A549 (cell line): Measurements from ENCODE around the gene PZP. TPM values are rescaled to one million over a fixed set of nuclear protein-coding genes. Genes with fewer than 3 reads are reported as not detected.

Experiments used
- ATAC-seq, 2 experiments: fragments of 200-7000 bp in 1 of 2; fragments of >200 bp in 1 of 2; cut with Nextera tagmentation in 1 of 2; cut with Tn5 transposase in 1 of 2; 3 replicates each; pipeline versions ENCODE4 v1.8.0 to v1.9.1; 2018 to 2020; ENCODE audit warnings: mild to moderate bottlenecking in 1 of 2, moderate library complexity in 1 of 2
- CTCF ChIA-PET: fragments of 300-600 bp; sonication (Branson Sonifier 250); formaldehyde crosslinking; extraction: SDS; loops from one replicate; lab custom pipeline; 2021; ENCODE audit warnings: antibody characterized with exemption, inconsistent platforms; lab: Yijun Ruan, JAX
- POLR2A ChIA-PET: fragments of 350-600 bp; formaldehyde crosslinking; extraction: SDS; loops from one replicate; lab custom pipeline; 2021; ENCODE audit warnings: antibody characterized with exemption, inconsistent platforms; lab: Yijun Ruan, JAX
- DNase-seq, 2 experiments: peaks; one replicate each; pipeline versions ENCODE4 v3.0.0 to v3.0.0-alpha.2; 2011 to 2016; ENCODE audit warnings: low read depth in 1 of 2, low spot score in 1 of 2
- FAIRE-seq: peaks from 2 replicates; lab custom pipeline; 2011; peaks lifted over from hg19 to GRCh38; lab: Jason Lieb, UNC
- H3K27ac ChIP-seq, 2 experiments: fragments of >200 bp; sonication (Bioruptor Twin); formaldehyde crosslinking; 3 replicates each; pipeline ENCODE4 v1.5.1; 2016 to 2017
- H3K4me1 ChIP-seq: fragments of >200 bp; sonication (Bioruptor Twin); formaldehyde crosslinking; 3 replicates; pipeline ENCODE4 v1.6.1; 2016
- H3K4me2 ChIP-seq: fragments of >200 bp; sonication (Bioruptor Twin); formaldehyde crosslinking; 3 replicates; pipeline ENCODE4 v1.6.1; 2016
- H3K4me3 ChIP-seq: fragments of >200 bp; sonication (Bioruptor Twin); formaldehyde crosslinking; 3 replicates; pipeline ENCODE4 v1.5.1; 2016
- H3K9me3 ChIP-seq: fragments of >200 bp; sonication (Bioruptor Twin); formaldehyde crosslinking; 3 replicates; pipeline ENCODE4 v1.6.1; 2016
- CBX2 ChIP-seq: fragments of 200-600 bp; sonication (generic); IDR thresholded peaks from 2 replicates; pipeline ENCODE4 v1.6.1; 2016; ENCODE audit warnings: low read depth, mild to moderate bottlenecking, borderline replicate concordance
- CBX8 ChIP-seq: fragments of 200-600 bp; sonication (generic); IDR thresholded peaks from 2 replicates; pipeline ENCODE4 v1.6.1; 2016
- ESRRA ChIP-seq: fragments of 150-350 bp; IDR thresholded peaks from 2 replicates; pipeline ENCODE4 v1.6.1; 2014; ENCODE audit warnings: mild to moderate bottlenecking, low read length, borderline replicate concordance
- GATA3 ChIP-seq: IDR thresholded peaks from 2 replicates; pipeline ENCODE4 v1.6.1; 2012; ENCODE audit warnings: borderline replicate concordance
- KDM1A ChIP-seq: fragments of 200-600 bp; sonication (generic); IDR thresholded peaks from 2 replicates; pipeline ENCODE4 v1.6.1; 2016; ENCODE audit warnings: low read depth, mild to moderate bottlenecking
- MAZ ChIP-seq: fragments of 150-350 bp; IDR thresholded peaks from 2 replicates; pipeline ENCODE4 v1.6.1; 2014; ENCODE audit warnings: antibody characterized with exemption, low read depth, low read length, borderline replicate concordance
- NFE2L2 ChIP-seq: fragments of 150-350 bp; conservative IDR thresholded peaks from 2 replicates; pipeline ENCODE4 v1.6.1; 2014; ENCODE audit warnings: low read length
- RCOR1 ChIP-seq: fragments of 150-350 bp; IDR thresholded peaks from 2 replicates; pipeline ENCODE4 v1.6.1; 2014; ENCODE audit warnings: antibody characterized with exemption, low read length, low read depth
- RFX5 ChIP-seq: fragments of 450-650 bp; IDR thresholded peaks from 2 replicates; pipeline ENCODE4 v1.7.1; 2014; ENCODE audit warnings: antibody characterized with exemption, mild to moderate bottlenecking, moderate library complexity
- RNF2 ChIP-seq: fragments of 200-600 bp; sonication (generic); IDR thresholded peaks from 2 replicates; pipeline ENCODE4 v1.6.1; 2016; ENCODE audit warnings: low read depth, mild to moderate bottlenecking, antibody characterized with exemption, moderate library complexity, borderline replicate concordance
- USF2 ChIP-seq: fragments of 450-650 bp; IDR thresholded peaks from 2 replicates; pipeline ENCODE4 v1.6.1; 2014; ENCODE audit warnings: antibody characterized with exemption
- WGBS: methylation state at CpG from one replicate; pipeline ENCODE4 v1.1.6; 2017; ENCODE audit errors: missing lambda C conversion rate; 5-methylcytosine and 5-hydroxymethylcytosine counted together
- polyA plus RNA-seq, 4 experiments: library from polyadenylated mRNA; depleted of rRNA in 3 of 4; stranded (reverse); fragments of >200 nt; fragmentation: RNase III in 1 of 4; extraction: RNeasy Plus Mini Kit Qiagen cat#74134 plus additional on column Dnase treatment in 1 of 4; gene quantifications; 2 replicates in 3 of 4; 3 replicates in 1 of 4; pipeline ENCODE4 v1.2.3, GENCODE V29; 2011 to 2017
- TF ChIP-seq, protein P1 (sequence below): fragments of 200-600 bp; sonication (generic); IDR thresholded peaks from 2 replicates; pipeline ENCODE4 v1.6.1; 2016; ENCODE audit warnings: antibody characterized with exemption, mild to moderate bottlenecking, moderate library complexity
- TF ChIP-seq, protein P2 (sequence below): fragments of >200 bp; sonication (Bioruptor Twin); formaldehyde crosslinking; IDR thresholded peaks from 3 replicates; pipeline ENCODE4 v1.6.1; 2016
- TF ChIP-seq, protein P3 (sequence below): fragments of >200 bp; sonication (Bioruptor Twin); formaldehyde crosslinking; IDR thresholded peaks from 3 replicates; pipeline ENCODE4 v1.5.1; 2016

Gene PZP
- polyA plus RNA-seq, 2 of the 4 experiments (the other 2 are of a cell fraction) = not detected

DNA sequence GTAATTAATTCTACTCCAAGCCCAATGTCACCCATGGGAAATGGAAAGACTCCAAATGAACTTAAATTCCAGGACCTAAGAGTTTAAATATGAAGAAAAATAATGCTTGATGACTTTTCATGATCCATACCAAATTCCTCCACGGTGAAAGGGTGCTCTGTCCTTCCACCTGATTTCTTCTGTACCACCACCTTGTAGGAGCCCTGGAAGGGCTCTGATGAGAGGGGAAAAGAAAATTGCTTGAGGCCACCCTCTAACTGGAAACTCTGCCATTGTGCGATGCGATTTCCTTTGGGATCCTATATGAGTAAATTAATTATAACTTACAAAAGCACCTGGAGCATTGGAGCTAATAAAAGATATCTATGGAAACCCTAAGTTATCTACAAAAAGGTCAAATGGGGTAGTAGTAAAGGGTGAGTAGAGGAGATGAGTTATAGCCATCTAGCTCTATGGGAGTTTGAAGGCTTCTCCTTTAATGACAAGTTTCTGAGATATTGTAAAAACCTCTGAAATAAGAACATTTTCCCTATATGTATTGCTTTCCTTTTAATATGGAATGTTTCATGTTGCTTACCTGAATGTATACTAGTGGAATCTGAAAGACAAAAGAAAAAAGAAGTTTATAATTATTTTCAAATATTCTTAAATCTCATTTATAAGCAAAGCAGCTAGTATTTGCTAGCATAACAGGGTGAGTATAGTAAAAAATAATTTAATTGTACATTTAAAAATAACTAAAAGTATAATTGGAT, 98.3 kb downstream of the PZP start:
- DNase-seq (no peak), ATAC-seq (no peak), FAIRE-seq (no peak)
- no peak overlapping the region for H3K4me3 ChIP-seq
- H3K27ac ChIP-seq = no peak overlapping the region
- ChIA-PET POLR2A (no interaction called here), CTCF (no interaction called here)
- H3K9me3 ChIP-seq = no peaks in the 10 kb centered on the region
- WGBS = 58% methylated on average over 3 of the region's 3 CpGs
- no peaks in the 10 kb centered on the region for H3K4me1 ChIP-seq
- TF ChIP-seq GATA3 = no peak
- TF ChIP-seq, protein P1, sequence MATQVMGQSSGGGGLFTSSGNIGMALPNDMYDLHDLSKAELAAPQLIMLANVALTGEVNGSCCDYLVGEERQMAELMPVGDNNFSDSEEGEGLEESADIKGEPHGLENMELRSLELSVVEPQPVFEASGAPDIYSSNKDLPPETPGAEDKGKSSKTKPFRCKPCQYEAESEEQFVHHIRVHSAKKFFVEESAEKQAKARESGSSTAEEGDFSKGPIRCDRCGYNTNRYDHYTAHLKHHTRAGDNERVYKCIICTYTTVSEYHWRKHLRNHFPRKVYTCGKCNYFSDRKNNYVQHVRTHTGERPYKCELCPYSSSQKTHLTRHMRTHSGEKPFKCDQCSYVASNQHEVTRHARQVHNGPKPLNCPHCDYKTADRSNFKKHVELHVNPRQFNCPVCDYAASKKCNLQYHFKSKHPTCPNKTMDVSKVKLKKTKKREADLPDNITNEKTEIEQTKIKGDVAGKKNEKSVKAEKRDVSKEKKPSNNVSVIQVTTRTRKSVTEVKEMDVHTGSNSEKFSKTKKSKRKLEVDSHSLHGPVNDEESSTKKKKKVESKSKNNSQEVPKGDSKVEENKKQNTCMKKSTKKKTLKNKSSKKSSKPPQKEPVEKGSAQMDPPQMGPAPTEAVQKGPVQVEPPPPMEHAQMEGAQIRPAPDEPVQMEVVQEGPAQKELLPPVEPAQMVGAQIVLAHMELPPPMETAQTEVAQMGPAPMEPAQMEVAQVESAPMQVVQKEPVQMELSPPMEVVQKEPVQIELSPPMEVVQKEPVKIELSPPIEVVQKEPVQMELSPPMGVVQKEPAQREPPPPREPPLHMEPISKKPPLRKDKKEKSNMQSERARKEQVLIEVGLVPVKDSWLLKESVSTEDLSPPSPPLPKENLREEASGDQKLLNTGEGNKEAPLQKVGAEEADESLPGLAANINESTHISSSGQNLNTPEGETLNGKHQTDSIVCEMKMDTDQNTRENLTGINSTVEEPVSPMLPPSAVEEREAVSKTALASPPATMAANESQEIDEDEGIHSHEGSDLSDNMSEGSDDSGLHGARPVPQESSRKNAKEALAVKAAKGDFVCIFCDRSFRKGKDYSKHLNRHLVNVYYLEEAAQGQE = no peak
- TF ChIP-seq ESRRA = no peak
- no peak for TF ChIP-seq RFX5
- TF ChIP-seq USF2 = no peak
- TF ChIP-seq RCOR1 = no peak
- no peak for TF ChIP-seq KDM1A
- no peak overlapping the region for H3K4me2 ChIP-seq

DNA sequence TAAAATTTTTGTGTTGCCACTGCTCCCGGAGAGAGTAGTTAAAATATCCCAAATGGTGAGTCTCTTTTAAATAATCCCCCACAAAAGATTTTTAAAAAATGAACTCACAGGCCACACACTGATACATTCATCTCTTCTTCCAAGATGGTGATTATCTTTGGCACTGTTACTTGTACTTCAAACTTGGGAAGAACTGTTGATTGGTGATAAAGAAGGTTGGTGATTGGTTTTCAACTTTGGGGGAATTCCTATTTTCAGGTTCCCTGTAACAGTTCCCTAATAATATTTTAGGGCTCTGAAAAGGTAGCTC, 99.0 kb downstream of the PZP start:
- ATAC-seq = no peak
- CTCF ChIA-PET = interaction anchor here (0.5 kb wide), 1 partner anchor 130 kb away, joined by 3 read pairs; no protein-coding TSS in a partner anchor
- Histone ChIP-seq H3K4me3 (no peak overlapping the region), H3K9me3 (no peaks in the 10 kb centered on the region), H3K4me2 (no peak overlapping the region), H3K27ac (no peak overlapping the region), H3K4me1 (no peaks in the 10 kb centered on the region)
- 4% methylated on average over 1 of the region's 1 CpG for WGBS
- POLR2A ChIA-PET = no interaction called here
- TF ChIP-seq USF2 (no peak), MAZ (no peak), NFE2L2 (no peak), CBX8 (no peak), GATA3 (no peak), RNF2 (no peak), CBX2 (no peak)
- TF ChIP-seq, protein P2, sequence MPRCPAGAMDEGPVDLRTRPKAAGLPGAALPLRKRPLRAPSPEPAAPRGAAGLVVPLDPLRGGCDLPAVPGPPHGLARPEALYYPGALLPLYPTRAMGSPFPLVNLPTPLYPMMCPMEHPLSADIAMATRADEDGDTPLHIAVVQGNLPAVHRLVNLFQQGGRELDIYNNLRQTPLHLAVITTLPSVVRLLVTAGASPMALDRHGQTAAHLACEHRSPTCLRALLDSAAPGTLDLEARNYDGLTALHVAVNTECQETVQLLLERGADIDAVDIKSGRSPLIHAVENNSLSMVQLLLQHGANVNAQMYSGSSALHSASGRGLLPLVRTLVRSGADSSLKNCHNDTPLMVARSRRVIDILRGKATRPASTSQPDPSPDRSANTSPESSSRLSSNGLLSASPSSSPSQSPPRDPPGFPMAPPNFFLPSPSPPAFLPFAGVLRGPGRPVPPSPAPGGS = no peak
- TF ChIP-seq, protein P3, sequence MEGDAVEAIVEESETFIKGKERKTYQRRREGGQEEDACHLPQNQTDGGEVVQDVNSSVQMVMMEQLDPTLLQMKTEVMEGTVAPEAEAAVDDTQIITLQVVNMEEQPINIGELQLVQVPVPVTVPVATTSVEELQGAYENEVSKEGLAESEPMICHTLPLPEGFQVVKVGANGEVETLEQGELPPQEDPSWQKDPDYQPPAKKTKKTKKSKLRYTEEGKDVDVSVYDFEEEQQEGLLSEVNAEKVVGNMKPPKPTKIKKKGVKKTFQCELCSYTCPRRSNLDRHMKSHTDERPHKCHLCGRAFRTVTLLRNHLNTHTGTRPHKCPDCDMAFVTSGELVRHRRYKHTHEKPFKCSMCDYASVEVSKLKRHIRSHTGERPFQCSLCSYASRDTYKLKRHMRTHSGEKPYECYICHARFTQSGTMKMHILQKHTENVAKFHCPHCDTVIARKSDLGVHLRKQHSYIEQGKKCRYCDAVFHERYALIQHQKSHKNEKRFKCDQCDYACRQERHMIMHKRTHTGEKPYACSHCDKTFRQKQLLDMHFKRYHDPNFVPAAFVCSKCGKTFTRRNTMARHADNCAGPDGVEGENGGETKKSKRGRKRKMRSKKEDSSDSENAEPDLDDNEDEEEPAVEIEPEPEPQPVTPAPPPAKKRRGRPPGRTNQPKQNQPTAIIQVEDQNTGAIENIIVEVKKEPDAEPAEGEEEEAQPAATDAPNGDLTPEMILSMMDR = no peak
- no peak for DNase-seq
- no peak for FAIRE-seq
